VCaP (cell line): ENCODE data around the gene CLASP2.
A peak's percentile ranks its signal among the peaks of the same experiment; 100 is the strongest.
"Not testable (repeated sequence)": the region's sequence is repeated elsewhere in the genome, so short reads cannot be mapped to it uniquely, and the experiment has no call there.

Experiments
- H3K27ac ChIP-seq: fragments of 450-650 bp; 2 replicates; pipeline ENCODE4 v1.5.1; 2017
- CTCF ChIP-seq: fragments of 450-650 bp; conservative IDR thresholded peaks from 2 replicates; pipeline ENCODE4 v1.5.1; 2017; ENCODE audit warnings: mild to moderate bottlenecking, moderate library complexity

CLASP2 gene

GRCh38 chr3:33717866-33718594 lies at the start of gene CLASP2:
Gene CLASP2, minus strand, starts transcription at chr3:33718254. Its CDS starts 252 bp downstream, at chr3:33718002.
- H3K27ac ChIP-seq, result peak within 1 kb of the TSS; percentile 92
- TF ChIP-seq CTCF, result peak; percentile 18; the same call in 1 of the 2 replicates

- TF ChIP-seq CTCF, result no peak
- no peak overlapping the region for H3K27ac ChIP-seq
Measured at GRCh38 chr3:33758864-33759263, 40.8 kb upstream of the CLASP2 start.

GRCh38 chr3:33758281-33758680 lies 40.2 kb upstream of the CLASP2 start:
- no peak overlapping the region for H3K27ac ChIP-seq
- no peak for TF ChIP-seq CTCF

- H3K27ac ChIP-seq, result not testable (repeated sequence)
Measured at GRCh38 chr3:33754391-33754790, 36.3 kb upstream of the CLASP2 start.

GRCh38 chr3:33751336-33751735 lies 33.3 kb upstream of the CLASP2 start:
- H3K27ac ChIP-seq, result no peak overlapping the region
- TF ChIP-seq CTCF, result no peak

- no peak for TF ChIP-seq CTCF
- H3K27ac ChIP-seq, result no peak overlapping the region
Measured at GRCh38 chr3:33750211-33750548, 32.1 kb upstream of the CLASP2 start.

GRCh38 chr3:33749546-33750210 lies 31.6 kb upstream of the CLASP2 start:
- no peak overlapping the region for H3K27ac ChIP-seq
- no peak for TF ChIP-seq CTCF
